HG03280 (cell line): ENCODE measurements around the gene DHRSX.
"Not testable (repeated sequence)": the region's sequence is repeated elsewhere in the genome, so short reads cannot be mapped to it uniquely, and the experiment has no call there.

Experiments used
- ATAC-seq: cut with Tn5 transposase; IDR thresholded peaks from one replicate; pipeline ENCODE4 v1.9.1; 2021; ENCODE audit warnings: mild to moderate bottlenecking, moderate library complexity; ENCODE audit not compliant: unreplicated experiment

DHRSX gene

GRCh38 chrX:2283111-2283859, 217.5 kb downstream of the DHRSX start:
- no peak for ATAC-seq

GRCh38 chrX:2282490-2283090, 218.2 kb downstream of the DHRSX start:
- no peak for ATAC-seq

- ATAC-seq: no peak
These were observed 228.4 kb downstream of the DHRSX start for GRCh38 chrX:2272337-2272736.

GRCh38 chrX:2271595-2271994, 229.2 kb downstream of the DHRSX start:
- ATAC-seq: not testable (repeated sequence)

- not testable (repeated sequence) for ATAC-seq
These were observed 230.0 kb downstream of the DHRSX start for GRCh38 chrX:2270783-2271182.

GRCh38 chrX:2267890-2268289, 232.9 kb downstream of the DHRSX start:
- ATAC-seq: no peak

GRCh38 chrX:2266445-2267349, 234.1 kb downstream of the DHRSX start:
- no peak for ATAC-seq

- ATAC-seq: not testable (repeated sequence)
These were observed 234.9 kb downstream of the DHRSX start for GRCh38 chrX:2265658-2266444.

GRCh38 chrX:2264179-2265030, 236.4 kb downstream of the DHRSX start:
- no peak for ATAC-seq

- ATAC-seq: no peak
These were observed 237.6 kb downstream of the DHRSX start for GRCh38 chrX:2263203-2263602.

GRCh38 chrX:2262668-2263055, 238.1 kb downstream of the DHRSX start:
- ATAC-seq: no peak

- no peak for ATAC-seq
These were observed 238.7 kb downstream of the DHRSX start for GRCh38 chrX:2261831-2262667.

GRCh38 chrX:2252331-2253065, 248.3 kb downstream of the DHRSX start:
- ATAC-seq: no peak

GRCh38 chrX:2251211-2251610, 249.6 kb downstream of the DHRSX start:
- ATAC-seq: no peak

GRCh38 chrX:2243913-2244460, 256.8 kb downstream of the DHRSX start:
- no peak for ATAC-seq

GRCh38 chrX:2242980-2243379, 257.8 kb downstream of the DHRSX start:
- no peak for ATAC-seq

GRCh38 chrX:2242326-2242725, 258.4 kb downstream of the DHRSX start:
- no peak for ATAC-seq

GRCh38 chrX:2241496-2241895, 259.3 kb downstream of the DHRSX start:
- not testable (repeated sequence) for ATAC-seq
